Activated CD8-positive, alpha-beta memory T cell treated with anti-CD3 and anti-CD28 coated beads for 36 hours (primary cell): Measurements from ENCODE around the gene OR4L1. TPM values are rescaled to one million over a fixed set of nuclear protein-coding genes. Genes with fewer than 3 reads are reported as not detected.
"Not testable (repeated sequence)": the region's sequence is repeated elsewhere in the genome, so short reads cannot be mapped to it uniquely, and the experiment has no call there.

Source experiments
- CTCF ChIA-PET: fragments of 350-600 bp; sonication (Branson Sonifier 250); formaldehyde crosslinking; loops from one replicate; lab custom pipeline; 2021; ENCODE audit warnings: antibody characterized with exemption; lab: Charles Lee
- POLR2A ChIA-PET: fragments of 350-600 bp; sonication (Branson Sonifier 250); formaldehyde crosslinking; loops from one replicate; lab custom pipeline; 2021; ENCODE audit warnings: antibody characterized with exemption; lab: Charles Lee
- total RNA-seq, 2 experiments: library from RNA; stranded (reverse); gene quantifications; one replicate each; pipeline ENCODE4 v1.2.3, GENCODE V29; 2021

OR4L1 gene, protein sequence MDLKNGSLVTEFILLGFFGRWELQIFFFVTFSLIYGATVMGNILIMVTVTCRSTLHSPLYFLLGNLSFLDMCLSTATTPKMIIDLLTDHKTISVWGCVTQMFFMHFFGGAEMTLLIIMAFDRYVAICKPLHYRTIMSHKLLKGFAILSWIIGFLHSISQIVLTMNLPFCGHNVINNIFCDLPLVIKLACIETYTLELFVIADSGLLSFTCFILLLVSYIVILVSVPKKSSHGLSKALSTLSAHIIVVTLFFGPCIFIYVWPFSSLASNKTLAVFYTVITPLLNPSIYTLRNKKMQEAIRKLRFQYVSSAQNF
- not detected for total RNA-seq

DNA sequence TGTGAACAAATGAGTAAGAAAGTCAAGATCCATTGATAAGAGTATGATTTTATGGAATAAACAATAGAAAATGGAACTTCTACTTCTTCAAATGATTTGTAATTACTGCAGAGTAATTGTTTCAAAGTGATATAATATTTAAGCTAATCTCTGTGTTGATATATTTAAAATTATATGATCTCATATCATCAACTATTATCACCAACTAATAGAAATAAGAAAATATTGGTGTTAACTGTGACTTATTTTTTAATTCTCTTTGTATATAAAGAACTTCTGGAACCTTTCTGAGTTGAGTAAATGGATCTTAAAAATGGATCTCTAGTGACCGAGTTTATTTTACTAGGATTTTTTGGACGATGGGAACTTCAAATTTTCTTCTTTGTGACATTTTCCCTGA, at the start of gene OR4L1:
Gene OR4L1 (plus strand): TSS at position 301 of the 400 bp plus-strand sequence. CDS start 0 bp downstream, at position 301.
- ChIA-PET POLR2A (no interaction called here), CTCF (no interaction called here)

DNA sequence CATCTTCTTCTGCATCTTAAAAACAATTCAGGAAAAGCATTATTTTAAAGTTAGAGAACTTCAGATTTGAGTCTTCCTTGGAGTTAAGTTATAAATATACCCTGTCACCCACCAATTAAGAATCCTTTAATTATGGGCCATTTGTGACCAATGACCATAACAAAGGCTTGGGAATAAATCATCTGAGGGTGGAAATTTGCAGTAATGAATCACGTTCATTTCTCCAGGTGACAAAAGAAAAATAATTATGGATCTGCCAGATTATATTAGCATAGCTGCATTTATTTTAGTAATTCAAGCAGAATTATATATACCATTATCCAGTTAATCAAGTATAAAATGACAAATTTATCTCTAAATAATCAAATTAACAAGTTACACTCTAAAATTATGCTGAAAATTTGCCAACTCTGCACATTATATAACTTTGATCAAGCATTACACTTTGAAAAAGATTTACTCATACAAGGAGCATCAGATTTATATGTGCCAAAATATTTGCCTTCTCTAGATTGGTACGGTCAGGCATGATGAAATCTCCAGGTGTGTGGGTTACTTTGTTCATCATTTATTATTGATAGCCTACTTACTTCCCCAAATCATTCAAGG, 40.5 kb upstream of the OR4L1 start, which contains the start of gene OR4K14:
Gene OR4K14 (minus strand): TSS at position 51 of the 609 bp plus-strand sequence. CDS start 4,114 bp downstream, outside the sequence.
- ChIA-PET CTCF (no interaction called here), POLR2A (no interaction called here)

DNA sequence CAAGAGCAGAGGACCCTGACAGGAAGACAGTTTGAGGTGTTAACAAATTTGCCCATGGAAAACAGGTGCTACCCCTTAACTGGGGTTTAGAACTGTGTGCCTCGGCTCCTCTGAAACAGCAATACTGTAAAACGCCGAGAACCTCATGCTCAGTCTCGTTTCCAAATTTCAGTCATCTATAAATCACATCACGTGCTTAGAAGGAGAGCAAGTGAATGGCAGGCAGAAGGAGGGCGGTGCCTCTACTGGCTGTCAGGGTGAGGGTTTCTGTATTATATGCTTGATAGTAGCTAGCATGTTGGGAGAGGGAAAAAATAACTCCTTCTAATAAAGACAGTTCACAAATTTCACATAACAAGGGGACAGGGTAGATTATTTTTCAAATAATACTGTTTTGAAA, 28.8 kb upstream of the OR4L1 start:
- ChIA-PET CTCF (no interaction called here), POLR2A (no interaction called here)

DNA sequence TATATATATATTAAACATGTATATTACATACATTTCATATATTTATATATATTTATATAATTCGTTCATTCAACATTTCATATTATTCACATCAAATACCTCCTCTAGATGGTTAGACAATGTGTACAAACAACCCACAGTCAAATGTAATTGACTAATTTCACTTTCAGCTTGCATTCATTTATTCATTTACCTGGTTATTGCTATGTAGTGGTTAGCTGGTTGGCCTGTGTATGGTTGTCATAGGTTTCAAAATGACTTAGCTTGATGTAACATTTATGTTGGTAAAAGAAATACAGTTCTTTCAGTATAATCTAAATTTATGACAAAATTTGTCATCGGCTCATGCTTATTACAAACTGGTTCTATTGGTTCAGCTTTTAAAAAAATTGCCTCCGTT, 24.4 kb upstream of the OR4L1 start:
- ChIA-PET POLR2A (no interaction called here), CTCF (no interaction called here)

DNA sequence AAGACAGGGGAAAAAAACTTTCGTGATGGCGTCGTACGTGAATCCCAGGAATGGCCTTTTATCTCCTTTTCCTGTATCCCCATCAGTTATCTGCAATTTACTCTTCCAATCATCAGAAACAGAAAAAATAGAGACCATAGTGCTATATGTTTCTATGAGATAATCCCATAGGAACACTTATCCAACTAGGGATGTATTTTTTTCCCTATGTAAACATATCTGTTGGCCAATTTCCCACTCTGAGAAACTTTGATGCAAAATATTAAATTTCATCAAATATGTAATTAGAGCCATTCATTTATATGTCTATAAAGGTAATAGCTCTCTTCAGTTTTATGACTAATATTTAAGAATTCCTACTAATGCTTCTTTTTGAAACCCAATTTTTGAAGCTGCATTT, 23.9 kb upstream of the OR4L1 start, which contains the start of gene OR4K13:
Gene OR4K13 (minus strand): TSS at position 101 of the 400 bp plus-strand sequence. CDS start 1,280 bp downstream, outside the sequence.
- ChIA-PET CTCF (no interaction called here), POLR2A (no interaction called here)

DNA sequence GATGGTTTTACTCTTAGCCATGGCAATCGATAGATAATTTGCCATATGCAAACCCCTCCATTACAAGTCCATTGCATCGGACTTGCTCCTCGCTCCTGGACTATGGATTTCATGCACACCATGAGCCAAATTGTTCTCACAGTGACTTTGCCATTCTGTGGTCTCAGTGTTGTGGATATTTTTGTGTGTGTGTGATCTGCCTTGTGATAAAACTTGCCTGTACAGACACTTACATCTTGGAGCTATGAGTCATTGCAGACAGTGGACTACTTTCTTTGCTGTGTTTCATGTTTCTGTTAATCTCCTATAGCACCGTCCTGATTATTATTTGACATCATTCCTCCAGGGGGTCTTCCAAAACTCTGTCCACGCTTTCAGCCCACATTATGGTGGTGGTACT, 15.6 kb upstream of the OR4L1 start:
- ChIA-PET POLR2A (no interaction called here), CTCF (no interaction called here)

DNA sequence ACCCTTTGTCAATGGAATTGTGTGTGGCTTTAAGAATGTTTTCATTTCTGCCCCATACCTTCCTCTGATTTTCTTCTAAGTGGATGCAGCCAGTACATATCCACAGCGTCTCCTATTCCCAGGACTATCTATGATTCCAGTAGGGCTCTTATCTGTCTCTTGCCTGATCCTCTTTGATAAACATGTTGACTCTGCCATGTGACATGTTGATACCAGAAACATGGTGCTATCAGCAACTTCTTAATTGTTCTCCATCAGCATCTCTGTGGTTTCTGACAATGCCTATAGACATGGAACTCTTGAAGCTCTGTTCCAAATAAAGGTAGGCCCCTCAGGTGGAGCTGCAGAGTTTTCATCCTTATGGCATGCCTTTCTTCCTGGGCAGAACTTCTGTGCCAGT, 11.6 kb upstream of the OR4L1 start:
- ChIA-PET CTCF (no interaction called here), POLR2A (no interaction called here)

DNA sequence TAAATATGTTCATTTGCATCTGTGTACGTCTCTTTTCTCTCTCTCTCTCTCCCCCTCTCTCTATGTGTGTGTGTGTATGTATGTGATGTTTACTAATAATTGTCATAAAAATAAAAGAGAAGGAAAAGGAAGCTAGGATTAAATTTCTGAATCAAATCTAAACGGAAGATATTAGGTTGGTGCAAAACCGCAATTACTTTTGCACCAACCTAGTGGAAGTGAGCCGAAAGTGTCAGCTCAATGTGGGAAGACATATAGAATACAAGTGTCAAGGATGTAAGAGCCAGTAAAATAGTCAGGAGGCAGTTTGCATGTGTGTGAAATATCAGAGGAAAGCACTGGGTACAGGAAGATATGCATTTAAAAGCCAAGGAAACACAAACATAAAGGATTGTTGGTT, 32.2 kb downstream of the OR4L1 start:
- ChIA-PET POLR2A (no interaction called here), CTCF (interaction anchor here (0.6 kb wide), 1 partner anchor 52 kb away, joined by 3 read pairs; no protein-coding TSS in a partner anchor)

DNA sequence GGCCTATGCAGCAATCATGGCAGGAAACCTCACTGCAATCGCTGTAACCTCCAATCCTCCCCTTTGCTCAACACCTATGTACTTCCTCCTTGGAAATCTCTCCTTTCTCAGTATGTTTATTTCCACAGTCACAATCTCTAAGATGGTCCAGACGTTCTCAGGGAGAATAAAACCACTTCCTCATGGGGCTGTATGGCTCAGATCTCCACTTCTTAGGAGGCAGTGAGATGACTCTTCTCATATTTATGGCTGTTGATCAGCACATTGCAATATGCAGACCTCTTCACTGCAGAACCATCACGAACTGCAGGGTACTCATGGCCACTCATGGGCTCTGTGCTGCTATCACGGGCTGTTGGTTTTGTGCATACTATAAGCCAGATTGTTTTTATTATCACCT, 33.6 kb downstream of the OR4L1 start:
- ChIA-PET CTCF (no interaction called here), POLR2A (no interaction called here)

DNA sequence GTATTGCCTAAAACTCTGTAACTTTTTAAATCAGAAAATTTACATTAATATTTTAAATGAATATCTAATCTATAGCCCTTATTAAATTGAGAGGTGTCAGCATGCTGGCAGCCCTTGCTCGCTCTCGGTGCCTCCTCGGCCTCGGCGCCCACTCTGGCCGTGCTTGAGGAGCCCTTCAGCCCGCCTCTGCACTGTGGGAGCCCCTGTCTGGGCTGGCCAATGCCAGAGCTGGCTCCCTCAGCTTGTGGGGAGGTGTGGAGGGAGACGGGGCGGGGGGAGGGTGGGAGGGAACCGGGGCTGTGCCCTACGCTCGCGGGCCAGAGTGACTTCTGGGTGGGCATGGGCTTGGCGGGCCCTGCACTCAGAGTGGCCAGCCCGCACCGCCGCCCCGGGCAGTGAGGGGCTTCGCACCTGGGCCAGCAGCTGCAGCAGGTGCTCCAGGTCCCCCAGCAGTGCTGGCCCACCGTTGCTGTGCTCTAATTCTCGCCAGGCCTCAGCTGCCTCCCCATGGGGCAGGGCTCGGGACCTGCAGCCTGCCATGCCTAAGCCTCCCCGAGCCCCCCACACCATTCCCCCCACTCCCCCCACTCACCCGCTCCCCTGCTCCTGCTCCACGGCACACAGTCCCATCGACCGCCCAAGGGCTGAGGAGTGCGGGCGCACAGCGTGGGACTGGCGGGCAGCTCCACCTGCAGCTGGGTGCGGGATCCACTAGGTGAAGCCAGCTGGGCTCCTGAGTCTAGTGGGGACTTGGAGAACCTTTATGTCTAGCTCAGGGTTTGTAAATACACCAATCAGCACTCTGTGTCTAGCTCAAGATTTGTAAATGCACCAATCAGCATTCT, 39.3 kb downstream of the OR4L1 start:
- POLR2A ChIA-PET, CTCF ChIA-PET: not testable (repeated sequence)

DNA sequence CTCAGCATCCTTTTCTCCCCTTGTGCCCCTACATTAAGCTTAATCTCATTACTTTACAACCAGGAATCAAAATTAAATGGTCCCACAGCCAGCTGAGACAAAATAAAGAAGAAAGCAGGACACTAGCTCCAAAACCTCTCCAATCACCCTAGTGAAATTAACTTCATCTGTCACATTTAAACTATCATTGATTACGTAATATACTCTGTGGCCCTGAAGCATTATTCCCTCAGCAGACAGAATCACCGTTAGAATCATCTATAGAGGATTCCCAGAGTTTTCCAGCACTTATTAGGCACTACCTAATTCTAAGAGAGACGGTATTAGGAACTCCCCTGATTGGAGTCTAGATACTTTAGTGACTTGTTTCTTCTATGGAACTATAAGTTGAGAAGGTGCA, 50.6 kb downstream of the OR4L1 start, which contains the start of gene OR4K17:
Gene OR4K17 (plus strand): TSS at position 302 of the 400 bp plus-strand sequence. CDS start 6,761 bp downstream, outside the sequence.
- ChIA-PET POLR2A (interaction anchor here (0.5 kb wide), 1 partner anchor 102 kb away, joined by 4 read pairs; no protein-coding TSS in a partner anchor), CTCF (no interaction called here)

Other genes with a start within 250 kb of the OR4L1 start
- gene OR4K2, start 184.9 kb upstream of the OR4L1 start, total RNA-seq: not detected
- gene OR4K5, start 139.4 kb upstream of the OR4L1 start, total RNA-seq: not detected
- gene OR4K1, start 129.1 kb upstream of the OR4L1 start, total RNA-seq: not detected
- not detected for gene OR4K15, start 84.5 kb upstream of the OR4L1 start, total RNA-seq
- gene OR4Q2, start 57.9 kb upstream of the OR4L1 start, total RNA-seq: not detected
- gene OR4K14, start 40.7 kb upstream of the OR4L1 start, total RNA-seq: not detected
- not detected for gene OR4K13, start 24.0 kb upstream of the OR4L1 start, total RNA-seq
- gene OR4K17, start 50.7 kb downstream of the OR4L1 start, total RNA-seq: not detected
- not detected for gene OR4N5, start 78.8 kb downstream of the OR4L1 start, total RNA-seq
- gene OR11G2, start 130.9 kb downstream of the OR4L1 start, total RNA-seq: not detected
- gene OR11H6, start 163.7 kb downstream of the OR4L1 start, total RNA-seq: not detected
- gene OR11H7, start 168.9 kb downstream of the OR4L1 start, total RNA-seq: not detected
- not detected for gene OR11H4, start 179.2 kb downstream of the OR4L1 start, total RNA-seq
- 10 to 100 TPM; 32.4 to 34.2 TPM for gene TTC5, start 245.9 kb downstream of the OR4L1 start, total RNA-seq